ENCODE data around the gene AP4B1.

The AP4B1 gene

GRCh38 chr1:113891631-113892220, 12.9 kb downstream of the AP4B1 start:
- DNase-seq = no peak

DNA sequence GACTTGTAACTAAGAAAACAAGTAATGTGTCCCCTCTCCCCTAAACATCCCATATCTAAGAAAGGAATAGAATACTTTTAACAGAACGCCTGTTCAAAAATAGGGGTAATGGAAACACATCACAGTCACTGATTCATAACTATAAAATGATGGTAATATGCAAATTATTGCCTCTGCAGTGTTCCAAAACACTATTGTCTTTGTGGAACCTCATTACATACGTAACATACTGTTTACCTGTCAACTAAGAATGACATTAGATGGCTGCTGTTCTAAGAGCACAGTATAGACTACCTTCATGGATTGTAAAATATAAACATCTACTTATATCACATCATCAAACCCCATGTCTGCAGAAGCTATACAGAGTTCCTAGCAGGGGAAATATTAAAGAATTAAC, 13.8 kb downstream of the AP4B1 start:
- DNase-seq = no peak

DNA sequence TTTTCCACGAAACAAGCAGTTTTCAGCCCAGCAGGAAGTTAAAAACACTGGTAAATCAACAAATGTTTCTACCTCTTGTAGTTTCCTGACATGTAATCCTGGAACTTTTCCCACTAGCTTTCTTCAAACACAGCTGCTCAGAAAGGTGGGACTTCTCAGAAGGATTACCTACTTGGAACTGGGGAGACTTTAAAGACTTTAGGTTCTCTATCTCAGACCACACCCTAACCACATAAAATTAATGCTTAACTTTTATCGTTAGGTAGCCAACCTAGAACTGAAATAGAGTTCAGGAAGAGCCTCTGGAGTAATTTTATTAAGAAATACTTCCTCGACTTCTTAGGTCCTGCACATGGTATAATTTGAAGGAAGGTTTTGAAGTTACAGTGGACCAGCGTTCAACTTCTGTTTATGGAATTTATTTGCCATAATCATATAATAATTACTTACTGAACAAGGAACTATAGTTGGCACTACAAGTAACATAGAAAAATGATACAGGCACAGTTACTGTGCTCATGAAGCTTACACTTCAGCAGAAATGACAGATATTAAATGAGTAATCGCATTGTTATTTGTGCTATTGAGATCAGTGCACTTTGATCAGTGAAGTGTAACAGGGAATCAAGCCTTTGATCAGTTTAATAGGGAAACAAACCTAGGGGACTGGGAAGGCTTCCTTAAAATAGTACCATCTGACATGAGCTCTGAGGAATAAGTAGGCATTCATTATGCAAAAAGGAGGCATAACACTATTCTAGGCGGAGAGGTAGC, 17.0 kb downstream of the AP4B1 start, which contains the start of gene BCL2L15:
TSS of gene BCL2L15 (minus strand) at position 180 of the 774 bp plus-strand sequence. CDS start 206 bp downstream, outside the sequence.
- DNase-seq = no peak

DNA sequence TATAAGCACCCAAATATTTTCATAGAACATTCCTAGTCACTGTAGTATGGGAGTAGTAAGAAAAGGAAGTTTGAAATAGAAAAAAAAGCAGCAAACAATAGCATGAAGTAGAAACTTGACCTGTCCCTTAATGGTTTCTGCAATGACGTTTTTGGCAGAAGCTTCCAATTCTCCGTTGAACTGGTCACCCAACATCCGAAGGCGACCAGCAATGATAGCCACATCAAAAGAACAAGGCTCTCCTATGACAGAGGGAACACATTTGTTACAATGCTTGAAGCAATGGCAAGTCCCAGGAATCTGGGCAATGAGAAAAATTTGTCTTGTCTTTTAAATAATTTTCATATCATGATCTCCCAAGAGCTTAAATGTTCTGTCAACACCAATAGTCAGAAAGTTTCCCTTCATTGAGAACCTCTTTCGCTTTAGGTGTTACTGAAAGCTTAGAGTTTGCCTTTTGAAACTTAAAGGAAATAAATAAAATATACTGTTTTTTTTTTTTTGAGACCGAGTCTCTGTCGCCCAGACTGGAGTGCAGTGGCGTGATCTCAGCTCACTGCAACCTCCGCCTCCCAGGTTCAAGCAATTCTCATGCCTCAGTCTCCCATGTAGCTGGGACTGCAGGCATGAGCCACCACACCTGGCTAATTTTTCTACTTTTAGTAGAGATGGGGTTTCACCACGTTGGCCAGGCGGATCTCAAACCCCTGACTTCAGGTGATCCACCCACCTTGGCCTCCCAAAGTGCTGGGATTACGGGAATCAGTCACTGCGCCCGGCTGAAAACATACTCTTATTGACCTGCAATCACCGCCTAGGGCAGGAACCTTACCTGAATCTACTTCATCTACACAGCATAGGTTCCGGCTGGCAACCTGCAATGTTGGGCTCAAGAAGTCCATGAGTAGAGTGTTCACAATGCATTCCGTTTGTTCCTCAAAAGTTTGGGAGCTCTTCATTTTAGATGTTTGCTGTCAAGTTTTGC, 17.9 kb downstream of the AP4B1 start:
- no peak for DNase-seq

DNA sequence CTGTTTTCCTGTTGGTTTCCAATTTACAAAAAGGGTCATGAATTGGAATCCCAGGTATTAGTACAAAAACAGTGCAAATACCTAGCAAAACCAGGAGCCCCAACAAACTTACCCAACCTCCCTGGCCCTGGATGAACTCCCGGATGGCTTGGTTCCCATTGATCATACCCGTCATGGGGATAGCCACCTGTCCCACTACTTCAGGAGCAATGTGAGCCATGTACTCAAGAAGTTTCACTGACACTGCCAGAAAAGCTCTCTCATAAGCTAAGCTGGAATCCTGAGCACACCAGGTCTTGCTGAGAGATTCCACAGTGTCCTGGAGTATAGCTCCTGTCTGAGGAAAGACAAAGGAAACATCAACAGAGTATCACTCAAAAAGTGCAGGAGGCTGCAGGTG, 22.9 kb downstream of the AP4B1 start:
- DNase-seq = no peak

DNA sequence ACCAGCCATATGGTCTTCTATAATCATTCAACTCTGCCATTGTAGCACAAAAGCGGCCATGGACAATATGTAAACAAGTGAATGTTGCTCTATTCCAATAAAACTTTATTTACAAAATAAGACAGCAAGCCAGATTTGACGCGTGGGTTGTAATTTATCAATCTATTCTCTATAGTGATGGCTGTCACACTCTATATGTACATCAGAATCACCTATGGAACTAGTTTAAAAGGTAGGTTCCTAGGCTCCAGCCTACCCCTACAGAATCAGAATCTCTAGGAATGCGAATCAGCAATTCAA, 24.9 kb downstream of the AP4B1 start:
- no peak for DNase-seq

DNA sequence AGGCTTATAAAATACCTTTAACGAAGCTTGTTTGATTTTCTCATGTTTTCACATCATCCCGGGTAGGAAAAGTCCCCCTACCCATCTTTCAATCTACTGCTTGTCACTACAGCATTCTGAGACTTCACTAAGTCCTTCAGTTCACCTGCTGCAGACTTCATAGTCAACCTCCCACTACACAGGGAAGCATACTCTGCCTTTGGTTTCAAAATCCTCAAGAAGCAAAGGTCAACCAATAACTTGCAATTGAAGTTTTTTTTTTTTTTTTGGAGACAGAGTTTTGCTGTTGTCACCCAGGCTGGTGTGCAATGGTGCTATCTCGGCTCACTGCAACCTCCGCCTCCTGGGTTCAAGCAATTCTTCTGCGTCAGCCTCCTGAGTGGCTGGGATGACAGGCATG, 28.4 kb downstream of the AP4B1 start:
- DNase-seq = no peak

DNA sequence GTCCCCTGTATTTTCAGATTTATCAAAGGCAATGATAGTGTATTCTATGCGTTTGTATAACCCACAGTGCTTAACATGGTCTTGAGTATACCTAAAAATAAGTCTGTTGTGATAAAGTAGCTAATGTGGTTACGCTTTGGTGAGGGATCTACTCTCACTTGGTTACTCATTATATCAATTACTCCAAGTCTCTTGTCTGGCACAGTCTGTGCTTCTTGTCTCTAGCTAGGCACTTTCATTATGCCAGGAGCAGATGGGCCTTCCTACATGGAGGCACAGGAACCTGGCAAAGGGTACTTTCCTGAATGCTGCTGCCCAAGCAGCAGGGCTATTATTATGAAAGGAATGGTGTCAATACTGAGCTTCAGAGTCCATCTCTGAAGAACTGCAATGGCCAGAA, 28.9 kb downstream of the AP4B1 start:
- DNase-seq = no peak

- no peak for DNase-seq
Measured at GRCh38 chr1:113874012-113874879, 30.4 kb downstream of the AP4B1 start.

DNA sequence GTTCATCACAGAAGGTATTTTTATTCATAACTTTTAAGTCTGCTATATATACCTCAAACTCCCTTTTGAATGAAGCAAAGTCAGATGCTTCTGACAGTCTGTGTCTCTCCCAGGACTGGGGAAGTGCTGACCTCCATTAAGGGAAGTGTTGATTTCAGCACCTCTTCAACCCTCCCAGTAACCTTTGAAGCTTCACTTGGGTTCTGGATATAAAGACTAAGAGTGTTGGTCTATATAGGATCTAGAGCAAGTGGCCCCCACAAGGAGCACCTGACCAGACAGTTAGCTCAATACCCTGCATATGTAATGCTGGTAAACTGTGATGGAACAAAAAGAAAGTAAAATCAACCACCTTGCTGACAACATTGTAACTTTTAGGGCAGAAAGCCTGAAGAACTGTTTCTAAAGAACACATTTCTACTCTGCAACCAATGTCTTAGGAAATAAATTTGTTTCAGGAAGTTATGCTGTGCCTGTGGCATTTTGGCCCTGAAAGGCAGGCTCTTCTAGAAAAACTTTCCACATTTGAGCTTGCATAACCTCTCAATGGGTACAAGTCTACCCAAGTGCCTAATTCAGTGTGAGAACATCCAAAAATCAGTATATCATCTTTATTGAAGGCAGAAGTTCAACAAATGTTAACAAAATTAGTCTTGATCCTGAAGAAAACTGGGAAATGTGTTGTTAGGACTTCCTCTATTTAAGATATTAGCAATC, 32.2 kb downstream of the AP4B1 start:
- no peak for DNase-seq

- no peak for DNase-seq
Measured at GRCh38 chr1:113871597-113872113, 32.9 kb downstream of the AP4B1 start, which contains the start of gene PTPN22. Gene PTPN22, minus strand, starts transcription at chr1:113871712.

DNA sequence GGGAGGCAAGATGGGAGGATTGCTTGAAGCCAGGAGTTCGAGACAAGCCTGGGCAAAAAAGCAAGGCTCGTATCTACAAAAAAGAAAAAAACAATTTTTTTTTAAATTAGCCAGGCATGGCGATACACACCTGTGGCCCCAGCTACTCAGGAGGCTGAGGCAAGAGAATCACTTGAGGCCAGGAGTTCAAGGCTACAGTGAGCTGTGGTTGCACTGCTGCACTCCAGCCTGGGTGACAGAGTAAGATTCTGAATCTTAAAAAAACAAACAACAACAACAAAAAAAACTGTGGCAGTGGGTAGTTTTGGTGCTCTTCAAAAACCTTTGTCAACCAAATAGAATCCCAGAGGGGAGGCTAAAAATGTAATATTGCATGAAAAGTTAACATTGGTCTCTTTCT, 33.8 kb downstream of the AP4B1 start:
- no peak for DNase-seq

DNA sequence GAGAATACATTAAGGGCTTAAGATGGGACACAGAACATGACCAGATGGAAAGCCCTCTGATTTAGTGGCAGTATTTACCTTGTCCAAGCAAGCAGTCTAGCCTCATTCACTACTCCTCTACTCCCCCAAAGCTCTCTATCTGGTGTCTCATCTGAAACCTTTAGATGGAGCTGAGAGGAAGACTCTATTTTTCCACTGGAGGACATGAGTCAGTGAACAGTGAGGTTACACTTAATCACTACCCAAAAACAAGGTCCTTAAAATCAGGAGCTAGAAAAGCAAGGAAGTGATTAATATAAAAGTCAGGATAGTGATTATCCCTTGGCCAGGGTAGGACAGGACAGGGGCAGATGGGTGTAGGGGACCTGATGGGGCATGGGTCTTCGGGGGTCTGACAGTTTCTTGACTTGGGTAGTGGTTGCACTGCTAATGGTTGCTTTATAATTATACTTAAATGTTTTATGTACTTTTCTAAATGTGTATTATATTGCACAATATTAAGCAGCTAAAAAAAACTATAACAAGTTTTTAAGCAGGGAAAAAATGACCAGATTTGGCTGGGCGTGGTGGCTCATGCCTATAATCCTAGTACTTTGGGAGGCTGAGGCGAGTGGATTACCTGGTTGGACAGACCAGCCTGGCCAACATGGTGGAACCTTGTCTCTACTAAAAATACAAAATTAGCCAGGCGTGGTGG, 36.1 kb downstream of the AP4B1 start:
- no peak for DNase-seq

DNA sequence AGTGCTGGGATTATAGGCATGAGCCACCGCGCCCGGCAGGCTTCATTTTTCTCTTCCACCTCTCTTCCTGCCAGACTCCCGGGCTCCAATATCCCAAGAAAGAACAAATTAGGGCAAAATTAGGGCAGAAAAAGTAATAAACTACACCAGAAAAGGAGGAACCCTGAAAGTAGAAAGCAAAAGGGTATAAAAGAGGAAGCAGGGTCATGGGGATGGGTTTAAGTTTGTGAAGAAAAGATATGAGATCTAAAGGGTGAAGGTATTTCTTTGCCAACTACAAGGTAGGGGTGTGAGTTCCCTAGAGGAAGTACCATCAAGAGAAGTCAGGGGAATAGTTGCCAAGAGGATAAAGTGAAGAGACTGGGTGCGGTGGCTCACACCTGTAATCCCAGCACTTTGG, 43.0 kb downstream of the AP4B1 start:
- no peak for DNase-seq

- no peak for DNase-seq
Measured at GRCh38 chr1:113860891-113861290, 43.7 kb downstream of the AP4B1 start.

- DNase-seq = no peak
Measured at GRCh38 chr1:113859478-113860175, 45.0 kb downstream of the AP4B1 start.

GRCh38 chr1:113858982-113859381, 45.6 kb downstream of the AP4B1 start:
- DNase-seq = no peak

DNA sequence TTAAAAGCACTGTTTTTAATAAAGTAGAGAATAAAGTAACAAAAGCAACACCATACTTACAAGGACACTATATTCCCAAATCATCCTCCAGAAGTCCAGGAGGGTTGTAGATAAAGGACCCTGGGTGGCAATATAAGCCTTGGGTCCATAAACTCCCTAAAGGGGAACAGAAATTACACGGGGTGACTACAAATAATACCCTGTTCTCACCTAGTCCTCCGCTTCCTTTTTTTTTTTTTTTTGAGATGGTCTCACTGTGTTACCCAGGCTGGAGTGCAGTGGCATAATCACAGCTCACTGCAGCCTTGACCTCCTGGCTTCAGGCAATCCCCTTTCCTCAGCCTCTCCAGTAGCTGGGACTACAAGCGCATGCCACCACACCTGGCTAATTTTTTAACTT, 46.2 kb downstream of the AP4B1 start:
- no peak for DNase-seq

- no peak for DNase-seq
Measured at GRCh38 chr1:113857776-113858175, 46.8 kb downstream of the AP4B1 start.

DNA sequence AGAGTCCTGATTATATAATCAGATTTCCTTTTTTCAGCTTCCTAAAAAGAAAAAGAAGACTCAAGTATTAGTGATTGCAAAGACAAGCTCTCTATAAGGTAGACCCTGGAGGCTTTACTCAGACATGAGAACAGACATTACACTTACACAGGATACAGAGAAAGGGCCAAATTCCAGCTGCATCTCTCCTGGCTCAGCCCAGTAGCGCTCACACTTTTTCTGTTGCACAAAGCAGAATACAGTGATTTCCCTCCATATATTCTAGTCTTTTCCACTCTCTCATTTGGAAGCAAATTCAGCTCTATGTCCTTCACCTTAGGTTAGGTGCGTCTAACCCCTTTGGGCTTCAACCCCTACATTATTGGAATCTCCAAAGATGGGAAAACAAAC, 48.2 kb downstream of the AP4B1 start:
- DNase-seq = no peak

Measured in NCI-H774 (cell line).